NCI-H128 (cell line): ENCODE data around the gene ORAI2.
"Not testable (repeated sequence)": the region's sequence is repeated elsewhere in the genome, so short reads cannot be mapped to it uniquely, and the experiment has no call there.

Experiments used
- DNase-seq: peaks from one replicate; lab custom pipeline; 2025; ENCODE audit not compliant: unreplicated experiment; lab: John Stamatoyannopoulos, UW

Gene ORAI2

DNA sequence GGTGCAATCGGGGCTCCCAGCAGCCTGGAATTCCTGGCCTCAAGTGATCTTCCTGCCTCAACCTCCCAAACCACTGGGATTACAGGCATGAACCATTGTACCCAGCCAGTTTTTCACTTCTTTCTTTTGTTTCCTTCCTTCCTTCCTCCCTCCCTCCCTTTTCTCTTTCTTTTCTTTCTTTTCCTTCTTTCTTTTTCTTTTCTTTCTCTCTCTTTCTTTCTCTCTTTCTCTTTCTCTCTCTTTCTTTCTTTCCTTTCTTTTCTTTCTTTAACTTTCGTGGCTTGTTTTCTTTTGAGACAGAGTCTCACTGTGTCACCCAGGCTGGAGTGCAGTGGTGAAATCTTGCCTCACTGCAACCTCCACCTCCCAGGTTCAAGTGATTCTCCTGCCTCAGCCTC, 12.3 kb downstream of the ORAI2 start:
- DNase-seq = no peak

DNA sequence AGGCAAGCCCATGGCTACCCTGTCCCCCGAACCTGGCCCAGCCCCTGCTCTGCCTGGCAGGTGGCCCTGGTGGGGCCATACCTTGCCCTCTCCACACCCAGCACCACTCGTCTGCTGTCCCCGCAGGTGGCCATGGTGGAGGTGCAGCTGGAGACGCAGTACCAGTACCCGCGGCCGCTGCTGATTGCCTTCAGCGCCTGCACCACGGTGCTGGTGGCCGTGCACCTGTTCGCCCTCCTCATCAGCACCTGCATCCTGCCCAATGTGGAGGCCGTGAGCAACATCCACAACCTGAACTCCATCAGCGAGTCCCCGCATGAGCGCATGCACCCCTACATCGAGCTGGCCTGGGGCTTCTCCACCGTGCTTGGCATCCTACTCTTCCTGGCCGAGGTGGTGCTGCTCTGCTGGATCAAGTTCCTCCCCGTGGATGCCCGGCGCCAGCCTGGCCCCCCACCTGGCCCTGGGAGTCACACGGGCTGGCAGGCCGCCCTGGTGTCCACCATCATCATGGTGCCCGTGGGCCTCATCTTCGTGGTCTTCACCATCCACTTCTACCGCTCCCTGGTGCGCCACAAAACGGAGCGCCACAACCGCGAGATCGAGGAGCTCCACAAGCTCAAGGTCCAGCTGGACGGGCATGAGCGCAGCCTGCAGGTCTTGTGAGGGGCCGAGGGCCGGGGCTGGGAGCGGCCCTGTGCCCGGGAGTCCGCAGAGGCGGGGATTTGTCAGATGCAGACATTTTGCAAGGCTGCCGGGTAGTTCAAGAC, 13.2 kb downstream of the ORAI2 start:
- DNase-seq = no peak

DNA sequence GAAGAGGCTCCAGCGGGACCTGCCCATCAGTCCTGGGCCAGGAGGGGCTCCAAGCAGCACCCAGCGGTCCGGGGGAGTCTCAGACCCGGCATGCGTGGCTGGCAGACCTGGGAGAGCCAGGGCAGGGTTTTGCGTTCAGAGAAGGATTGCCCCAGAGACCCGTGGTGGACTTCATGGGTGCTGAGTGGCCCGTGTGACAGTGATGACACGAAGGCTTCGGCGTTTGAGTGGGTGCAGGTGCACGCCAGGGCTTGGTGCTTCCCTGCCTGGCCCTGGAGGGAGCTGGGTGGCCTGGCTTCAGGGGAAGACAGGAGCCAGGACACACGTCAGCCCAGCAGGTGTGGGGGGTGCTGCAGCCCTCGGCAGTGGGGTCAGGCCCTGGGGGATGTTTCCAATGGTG, 13.9 kb downstream of the ORAI2 start:
- DNase-seq = no peak

DNA sequence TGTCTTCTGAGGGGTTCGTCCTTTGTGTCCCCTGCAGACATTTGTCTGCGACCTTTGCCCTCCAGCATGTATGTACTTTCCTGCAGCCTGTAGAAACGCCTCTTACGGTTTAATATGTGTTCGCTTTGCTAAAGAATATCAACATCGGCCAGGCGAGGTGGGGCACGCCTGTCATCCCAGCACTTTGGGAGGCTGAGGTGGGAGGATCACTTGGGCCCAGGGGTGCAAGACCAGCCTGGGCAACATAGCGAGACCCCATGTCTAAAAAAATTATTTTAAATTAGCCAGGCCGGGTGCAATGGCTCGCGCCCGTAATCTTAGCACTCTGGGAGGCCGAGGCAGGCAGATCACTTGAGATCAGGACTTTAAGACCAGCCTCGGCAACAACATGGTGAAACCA, 15.8 kb downstream of the ORAI2 start:
- no peak for DNase-seq

DNA sequence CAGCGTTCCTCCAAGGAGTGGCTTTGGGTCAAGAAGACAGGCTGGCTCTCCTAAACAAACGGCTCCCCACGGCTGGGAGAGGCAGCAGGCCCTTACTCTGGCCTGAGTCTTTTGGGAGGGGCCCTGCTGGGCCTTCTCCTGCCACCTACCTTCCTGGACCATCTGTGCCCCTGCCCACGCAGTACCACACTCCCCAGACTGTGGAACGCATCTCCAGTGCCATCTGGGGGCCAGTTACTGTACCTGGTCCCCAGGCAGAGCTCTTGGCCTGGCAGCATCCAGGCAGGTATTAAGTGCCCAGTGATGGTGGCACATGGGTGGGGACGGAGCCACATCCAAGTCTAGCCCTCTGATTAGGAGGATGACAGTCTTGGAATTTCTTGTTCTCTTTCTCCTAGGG, 16.9 kb downstream of the ORAI2 start:
- DNase-seq = no peak

DNA sequence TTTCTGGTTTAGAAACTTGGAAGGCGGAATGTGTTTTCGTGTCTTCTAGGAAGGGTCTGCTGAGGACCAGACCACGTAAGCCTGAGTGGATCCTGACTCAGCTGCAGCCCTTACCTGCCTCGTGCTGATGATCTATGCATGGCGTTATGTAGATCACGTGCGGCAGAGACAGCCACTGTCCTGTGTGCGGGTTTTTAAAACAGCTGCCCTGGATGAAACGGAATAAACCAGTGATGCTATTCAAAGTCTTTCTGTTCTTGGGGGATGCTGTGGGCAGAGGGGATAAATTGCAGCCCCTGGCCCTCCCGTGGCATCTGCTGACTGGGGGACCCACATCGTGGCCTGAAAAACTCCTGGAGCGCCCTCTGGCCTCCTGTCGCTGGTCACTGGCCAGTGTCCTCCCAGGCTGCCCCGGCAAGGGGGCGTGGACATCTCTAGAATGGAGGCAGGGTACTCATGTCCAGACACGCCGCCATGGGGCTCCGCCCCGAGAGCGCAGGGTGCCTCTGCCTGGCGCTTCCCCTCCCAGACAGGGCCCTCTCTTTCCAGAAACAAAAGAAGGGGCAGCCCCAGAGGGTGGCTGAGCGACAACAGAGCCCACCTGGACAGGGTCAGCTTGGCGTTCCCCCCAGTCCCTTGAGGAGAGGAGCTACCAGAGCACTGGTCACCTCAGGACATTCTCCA, 18.1 kb downstream of the ORAI2 start:
- no peak for DNase-seq

DNA sequence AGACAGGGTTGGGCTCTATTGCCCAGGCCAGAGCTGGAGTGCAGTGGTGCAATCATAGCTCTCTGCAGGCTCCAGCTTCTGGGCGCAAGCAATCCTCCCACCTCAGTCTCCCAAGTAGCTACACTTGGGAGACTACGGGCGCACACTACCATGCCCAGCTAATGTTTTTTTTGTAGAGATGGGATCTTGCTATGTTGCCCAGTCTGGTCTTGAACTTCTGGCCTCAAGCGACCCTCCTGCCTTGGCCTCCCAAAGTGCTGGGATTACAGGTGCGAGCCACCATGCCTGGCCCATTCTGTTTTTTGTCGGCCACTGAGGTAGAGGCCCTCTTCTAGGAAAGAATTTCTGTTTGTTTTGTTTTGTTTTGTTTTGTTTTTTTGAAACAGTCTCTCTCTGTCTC, 19.1 kb downstream of the ORAI2 start:
- DNase-seq = no peak

DNA sequence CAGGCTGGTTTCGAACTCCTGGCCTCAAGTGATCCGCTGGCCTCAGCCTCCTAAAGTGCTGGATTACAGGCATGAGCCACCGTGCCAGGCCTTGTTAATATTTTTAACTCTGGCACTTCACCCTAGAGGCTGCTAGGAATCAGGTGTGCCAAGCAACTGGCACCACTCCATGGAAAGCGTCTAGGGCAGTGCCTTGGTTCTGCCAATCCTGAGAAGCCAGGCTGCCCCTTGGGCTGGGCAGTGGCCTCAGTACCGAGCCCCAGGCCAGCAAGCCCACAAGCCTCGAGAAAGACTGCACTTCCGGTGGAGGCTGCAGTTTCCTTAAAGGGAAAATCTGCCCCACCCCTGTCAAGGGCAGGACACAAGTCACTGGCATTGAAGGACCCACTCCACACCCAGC, 19.9 kb downstream of the ORAI2 start:
- DNase-seq = no peak

DNA sequence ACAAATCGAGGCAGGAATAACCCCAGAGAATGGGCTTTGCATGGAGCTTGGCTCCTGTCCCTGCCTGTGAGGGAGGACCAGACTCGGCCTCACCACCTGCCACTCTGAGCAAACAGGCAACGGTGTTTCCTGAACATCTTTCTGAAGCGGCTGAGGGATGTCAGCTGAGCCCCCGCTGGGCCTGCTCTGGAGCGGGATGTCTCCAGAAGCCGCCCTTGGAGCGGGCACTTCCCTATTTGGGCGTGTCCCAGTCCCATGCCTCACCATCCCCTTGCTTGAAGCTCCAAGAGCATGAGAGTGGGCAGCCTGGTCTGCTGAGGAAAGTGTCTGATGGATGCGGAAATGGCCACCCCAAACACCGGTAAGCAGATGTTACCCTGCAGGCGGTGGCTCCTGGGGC, 21.1 kb downstream of the ORAI2 start:
- DNase-seq = no peak

DNA sequence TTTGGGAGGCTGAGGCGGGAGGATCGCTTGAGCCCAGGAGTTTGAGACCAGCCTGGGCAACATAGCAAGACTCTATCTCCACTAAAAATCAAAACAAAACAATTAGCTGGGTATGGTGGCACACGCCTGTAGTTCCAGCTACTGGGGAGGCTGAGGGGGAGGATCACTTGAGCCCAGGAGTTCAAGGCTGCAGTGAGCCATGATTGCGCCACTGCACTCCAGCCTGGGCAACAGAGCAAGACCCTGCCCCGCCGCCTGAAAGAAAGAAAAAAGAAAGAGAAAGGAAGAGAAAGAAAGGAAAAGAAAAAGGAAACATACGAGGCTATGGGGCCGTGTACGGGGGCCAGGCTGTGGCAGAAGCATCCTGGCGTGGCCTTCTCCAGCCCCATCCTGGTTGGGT, 21.6 kb downstream of the ORAI2 start:
- DNase-seq = not testable (repeated sequence)

DNA sequence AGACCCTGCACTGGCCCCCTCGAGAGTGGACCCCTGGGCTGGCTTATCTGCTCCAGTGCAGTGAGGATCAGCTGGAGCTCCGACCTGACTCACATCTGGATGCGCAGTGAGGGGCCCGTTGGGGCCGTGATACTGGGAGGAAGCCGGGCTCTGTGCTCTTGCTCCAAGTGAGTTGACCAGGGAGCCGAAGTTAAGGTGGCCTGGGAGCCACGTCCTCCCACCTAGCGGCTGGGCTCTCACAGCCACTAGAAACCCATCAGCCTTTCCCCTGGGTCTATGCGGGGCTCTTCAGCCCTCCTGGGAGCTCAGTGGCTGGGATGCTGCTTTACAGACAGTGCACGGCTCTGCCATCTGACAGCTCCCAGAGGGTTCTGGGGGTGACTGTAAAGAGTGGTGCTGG, 22.2 kb downstream of the ORAI2 start:
- no peak for DNase-seq

DNA sequence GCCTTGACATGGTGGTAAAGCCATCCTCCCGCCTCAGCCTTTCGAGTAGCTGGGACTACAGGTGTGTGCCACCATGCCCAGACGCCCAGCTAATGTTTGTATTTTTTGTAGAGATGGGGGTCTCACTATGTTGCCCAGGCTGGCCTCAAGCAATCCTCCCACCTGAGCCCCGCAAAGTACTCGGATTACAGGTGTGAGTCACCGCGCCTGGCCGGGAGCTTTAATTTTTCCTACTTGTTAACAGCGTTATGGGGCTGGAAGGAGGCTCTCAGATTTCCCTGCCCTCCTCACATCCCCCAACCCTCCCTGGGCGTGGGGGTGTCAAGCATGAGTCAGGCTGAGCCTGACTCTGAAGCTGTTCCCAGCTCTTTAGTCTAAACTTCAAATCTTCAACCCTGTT, 23.0 kb downstream of the ORAI2 start:
- no peak for DNase-seq

DNA sequence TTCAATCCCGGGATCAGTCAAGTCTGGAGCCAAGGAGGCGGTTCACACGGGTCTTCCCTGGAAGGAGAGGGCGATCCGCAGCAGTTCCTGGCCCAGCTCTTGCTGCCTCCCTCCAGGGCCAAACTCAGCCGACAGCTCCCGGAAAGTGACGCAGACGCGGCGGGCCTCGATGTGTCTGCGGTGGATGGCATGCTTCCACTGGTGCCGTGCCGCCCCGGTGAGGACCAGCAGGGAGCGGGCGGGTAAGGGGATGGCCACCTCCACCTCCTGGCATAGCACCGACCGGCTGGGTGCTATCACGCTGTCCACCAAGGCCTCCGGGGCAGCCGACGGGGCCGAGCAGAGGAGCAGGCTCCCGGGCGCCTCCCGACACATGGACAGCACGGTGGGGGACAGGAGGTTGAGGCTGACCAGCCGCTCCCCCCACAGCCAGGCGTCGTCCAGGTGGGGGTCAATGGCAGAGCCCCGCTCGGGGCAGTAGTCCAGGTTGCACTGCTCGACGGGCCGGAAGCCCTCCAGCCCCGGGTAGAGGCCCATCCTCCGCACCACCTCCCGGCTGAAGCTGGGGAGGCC, 24.1 kb downstream of the ORAI2 start:
- DNase-seq = no peak

DNA sequence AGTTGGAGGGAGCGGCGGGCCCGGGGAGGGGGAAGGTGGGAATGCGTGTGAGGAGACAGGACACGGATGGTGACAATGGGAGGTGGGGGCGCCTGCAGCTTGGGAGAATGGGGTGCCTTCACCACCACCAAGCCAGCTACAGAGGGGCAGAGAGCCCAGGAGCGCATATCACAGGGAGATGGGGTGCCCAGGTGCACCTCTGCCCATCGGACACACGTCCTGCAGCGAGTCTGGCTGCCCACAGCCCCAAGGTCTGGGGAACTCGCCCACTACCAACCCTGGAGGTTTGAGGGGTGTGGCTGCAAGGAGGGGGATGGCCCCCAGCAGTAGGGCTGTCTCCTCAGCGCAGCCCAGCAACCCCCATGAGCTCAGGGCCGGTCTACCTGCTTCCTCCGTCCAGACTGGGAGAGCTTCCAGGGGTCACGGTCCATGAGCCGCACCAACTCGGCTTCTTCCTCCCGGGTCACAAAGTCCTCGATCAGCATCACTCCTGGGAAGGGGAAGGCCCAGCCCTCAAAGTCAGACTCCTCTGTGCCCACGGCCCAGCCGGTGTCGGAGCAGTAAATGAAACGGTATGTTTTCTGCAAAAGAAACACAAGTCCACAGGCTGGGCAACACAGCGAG, 26.0 kb downstream of the ORAI2 start:
- DNase-seq = no peak

DNA sequence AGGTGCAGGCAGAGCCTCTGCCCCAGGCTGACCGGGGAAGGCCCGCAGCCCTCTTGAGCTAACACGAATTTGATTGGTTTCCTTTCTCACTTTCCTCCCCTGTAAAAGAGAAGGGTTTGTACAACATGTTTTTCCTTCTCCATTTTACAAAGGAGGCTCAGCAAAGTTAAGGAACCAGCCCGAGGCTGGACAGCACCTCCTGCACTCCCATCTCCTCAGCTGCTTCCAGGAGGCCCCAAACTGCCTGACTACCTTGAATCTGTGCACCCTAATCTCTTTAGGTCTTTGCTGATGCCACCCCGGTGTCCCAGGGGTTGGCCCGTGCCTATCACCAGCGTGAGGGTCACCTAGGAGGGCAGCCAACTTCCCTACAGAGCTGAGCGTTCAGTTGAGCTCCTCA, 27.1 kb downstream of the ORAI2 start:
- no peak for DNase-seq

DNA sequence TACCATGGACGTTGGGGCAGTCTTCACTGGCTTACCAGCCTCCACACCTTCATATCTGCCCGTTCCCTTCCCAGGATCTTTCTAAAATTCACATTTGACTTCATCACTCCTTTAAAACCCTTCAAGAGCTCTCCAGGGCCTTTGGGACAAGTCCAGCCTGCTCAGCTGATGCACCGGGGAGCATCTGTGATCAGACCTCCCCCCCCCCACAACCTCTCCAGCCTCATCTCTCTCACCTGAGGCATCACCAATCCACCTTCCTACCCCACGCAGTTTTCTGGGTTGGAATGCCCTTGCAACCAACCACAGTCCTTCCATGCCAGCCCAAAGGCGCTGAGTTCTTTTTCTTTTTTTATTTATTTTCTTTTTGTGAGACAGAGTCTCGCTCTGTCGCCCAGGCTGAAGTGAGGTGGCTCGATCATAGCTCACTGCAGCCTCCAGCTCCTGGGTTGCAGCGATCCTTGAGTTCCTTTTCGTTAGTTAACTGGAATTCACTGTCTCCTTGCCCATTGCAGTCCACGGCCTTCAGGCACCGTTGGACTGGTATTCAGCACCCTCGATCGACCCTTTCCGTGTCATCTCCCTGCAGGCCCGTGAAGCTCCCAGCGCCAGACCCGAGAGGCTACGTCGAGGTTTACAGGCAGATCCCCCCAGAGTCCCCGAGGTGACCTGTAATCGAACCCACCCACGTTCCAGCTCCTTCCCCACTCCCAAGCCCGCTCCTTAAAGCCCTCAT, 30.6 kb downstream of the ORAI2 start:
- no peak for DNase-seq

DNA sequence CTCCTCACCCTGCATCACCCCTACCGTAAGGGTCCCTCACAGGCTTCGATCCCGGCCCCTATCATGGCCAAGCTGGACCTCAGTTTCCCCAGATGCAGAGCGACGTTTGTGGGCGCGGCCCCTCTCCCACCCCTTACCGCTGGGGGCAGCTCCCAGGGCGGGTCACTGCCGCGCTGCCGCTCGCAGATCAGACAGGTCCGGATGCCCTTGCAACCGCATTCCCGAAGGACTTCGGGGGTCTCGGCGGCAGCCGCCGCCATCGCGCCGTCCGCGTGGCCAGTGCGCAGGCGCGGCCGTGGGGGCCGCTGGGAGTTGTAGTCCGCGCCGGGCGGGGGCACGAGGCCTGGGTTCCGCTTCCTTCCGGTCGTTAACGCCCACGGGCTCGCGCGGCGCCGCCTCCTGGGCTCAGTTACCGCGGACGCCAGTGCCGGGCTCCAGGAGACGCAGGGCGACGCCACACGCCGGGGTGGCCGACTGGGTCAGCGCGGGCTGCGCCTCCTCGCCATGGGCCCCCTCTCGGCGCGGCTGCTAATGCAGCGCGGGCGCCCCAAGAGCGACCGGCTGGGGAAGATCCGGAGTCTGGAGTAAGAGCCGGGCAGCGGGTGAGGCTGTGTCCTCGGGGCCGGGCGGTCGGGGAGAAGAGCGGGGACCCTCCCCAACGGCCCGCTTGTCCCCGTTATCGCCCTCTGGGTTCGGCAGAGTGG, 31.4 kb downstream of the ORAI2 start, which contains the start of the genes ALKBH4 and LRWD1:
ALKBH4 (minus strand) TSS at position 287 of the 704 bp plus-strand sequence; CDS start at position 260, 27 bp downstream.
LRWD1 (plus strand) TSS at position 408 of the 704 bp plus-strand sequence; CDS start at position 505, 97 bp downstream.
- DNase-seq = peak; percentile 72

DNA sequence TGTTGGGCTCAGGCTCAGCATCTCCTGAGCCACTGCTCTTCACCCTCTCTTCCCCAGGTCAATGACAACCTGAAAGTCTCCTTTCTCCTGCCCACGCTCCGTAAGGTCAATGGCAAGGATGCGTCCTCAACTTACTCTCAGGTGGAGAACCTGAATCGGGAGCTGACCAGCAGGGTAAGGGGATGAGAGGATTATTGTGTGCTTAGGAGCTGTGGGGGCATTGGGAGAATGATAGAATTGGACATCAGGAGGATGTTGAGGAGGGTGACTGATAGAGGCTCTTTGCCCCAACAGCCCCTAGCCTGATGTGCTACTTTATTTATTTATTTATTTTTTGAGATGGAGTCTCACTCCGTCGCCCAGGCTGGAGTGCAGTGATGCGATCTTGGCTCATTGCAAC, 32.7 kb downstream of the ORAI2 start:
- no peak for DNase-seq

DNA sequence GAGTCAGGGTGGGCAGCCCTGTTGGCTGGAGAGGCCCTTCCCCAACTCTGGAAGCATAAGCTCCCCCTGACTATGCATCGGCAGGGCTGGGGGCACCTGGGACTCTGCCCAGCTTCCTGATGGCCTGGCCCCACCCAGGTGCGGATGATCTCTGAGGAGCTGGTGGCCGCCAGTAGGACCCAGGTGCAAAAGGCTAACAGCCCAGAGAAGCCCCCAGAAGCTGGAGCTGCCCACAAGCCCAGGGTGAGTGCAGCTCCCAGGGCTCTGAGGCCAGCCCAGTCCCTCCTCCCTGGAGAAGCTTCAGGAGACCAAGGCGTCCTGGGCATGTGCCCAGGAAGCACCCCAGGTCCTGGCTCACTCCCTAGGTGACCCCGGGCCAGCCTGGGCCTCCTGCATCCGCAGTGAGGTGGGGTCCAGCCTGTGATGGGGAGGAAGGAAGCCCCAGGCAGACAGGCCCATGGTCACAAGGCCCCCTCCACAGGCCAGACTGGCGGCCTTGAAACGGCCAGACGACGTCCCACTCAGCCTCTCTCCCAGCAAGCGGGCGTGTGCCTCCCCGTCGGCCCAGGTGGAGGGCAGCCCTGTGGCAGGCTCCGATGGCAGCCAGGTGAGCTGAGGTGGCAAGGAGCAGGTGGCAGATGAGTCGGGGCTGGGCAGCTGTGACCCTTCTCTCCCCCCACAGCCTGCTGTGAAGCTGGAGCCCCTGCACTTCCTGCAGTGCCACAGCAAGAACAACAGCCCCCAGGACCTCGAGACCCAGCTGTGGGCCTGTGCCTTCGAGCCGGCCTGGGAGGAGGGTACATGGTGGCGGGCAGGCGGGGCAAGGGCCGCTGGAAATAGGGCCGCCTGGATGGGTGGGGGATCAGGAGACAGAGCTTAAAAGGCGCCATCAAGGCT, 34.5 kb downstream of the ORAI2 start:
- DNase-seq = no peak
